Neural progenitor cell (in vitro differentiated cells): ENCODE data around the gene HDAC8. TPM values are rescaled to one million over a fixed set of nuclear protein-coding genes. Genes with fewer than 3 reads are reported as not detected.
"Not testable (repeated sequence)": the region's sequence is repeated elsewhere in the genome, so short reads cannot be mapped to it uniquely, and the experiment has no call there.

Source experiments
- DNase-seq: peaks from one replicate; pipeline ENCODE4 v3.0.0-alpha.2; 2016; ENCODE audit warnings: low spot score
- H2AFZ ChIP-seq: fragments of 200-600 bp; sonication (generic); replicated peaks from 2 replicates; pipeline ENCODE4 v1.6.1; 2016; ENCODE audit warnings: antibody characterized with exemption
- H3F3A ChIP-seq: fragments of 200-600 bp; sonication (generic); 2 replicates; pipeline ENCODE4 v1.6.1; 2016; ENCODE audit warnings: antibody characterized with exemption, low read depth
- H3K27ac ChIP-seq: fragments of 200-600 bp; sonication (generic); 2 replicates; pipeline ENCODE4 v1.5.1; 2016; ENCODE audit warnings: mild to moderate bottlenecking
- H3K27me3 ChIP-seq: fragments of 200-600 bp; sonication (generic); 2 replicates; pipeline ENCODE4 v1.6.1; 2016; ENCODE audit warnings: mild to moderate bottlenecking, moderate library complexity
- H3K36me3 ChIP-seq: fragments of 200-600 bp; sonication (generic); 2 replicates; pipeline ENCODE4 v1.5.1; 2016
- H3K4me1 ChIP-seq: fragments of 200-600 bp; sonication (generic); 2 replicates; pipeline ENCODE4 v1.6.1; 2016; ENCODE audit warnings: mixed run types
- H3K4me2 ChIP-seq: fragments of 200-600 bp; sonication (generic); 2 replicates; pipeline ENCODE4 v1.6.1; 2016
- H3K4me3 ChIP-seq: fragments of 200-600 bp; sonication (generic); 2 replicates; pipeline ENCODE4 v1.5.1; 2016
- H3K79me2 ChIP-seq: fragments of 200-600 bp; sonication (generic); 2 replicates; pipeline ENCODE4 v1.6.1; 2016; ENCODE audit warnings: low read depth
- H3K9ac ChIP-seq: fragments of 200-600 bp; sonication (generic); 2 replicates; pipeline ENCODE4 v1.6.1; 2016
- H3K9me3 ChIP-seq: fragments of 200-600 bp; sonication (generic); 2 replicates; pipeline ENCODE4 v1.5.1; 2016; ENCODE audit warnings: low read depth
- H4K20me1 ChIP-seq: fragments of 200-600 bp; sonication (generic); 2 replicates; pipeline ENCODE4 v1.6.1; 2016; ENCODE audit warnings: low read depth
- H3K27ac Mint-ChIP-seq: 3 replicates; pipeline ENCODE4 v1.8.0; 2021; ENCODE audit warnings: mixed read lengths
- H3K27me3 Mint-ChIP-seq: 2 replicates; pipeline ENCODE4 v1.8.0; 2022; ENCODE audit warnings: low read depth, mild to moderate bottlenecking, inconsistent platforms, moderate library complexity, mixed read lengths; ENCODE audit not compliant: insufficient read depth
- H3K36me3 Mint-ChIP-seq: 3 replicates; pipeline ENCODE4 v1.8.0; 2021; ENCODE audit warnings: mixed read lengths
- H3K4me1 Mint-ChIP-seq: 3 replicates; pipeline ENCODE4 v1.8.0; 2021; ENCODE audit warnings: mixed read lengths
- H3K4me3 Mint-ChIP-seq: 3 replicates; pipeline ENCODE4 v1.8.0; 2021; ENCODE audit warnings: mild to moderate bottlenecking, moderate library complexity, mixed read lengths
- H3K9me3 Mint-ChIP-seq: 3 replicates; pipeline ENCODE4 v1.8.0; 2020; ENCODE audit warnings: mixed read lengths
- CTCF ChIP-seq: fragments of 200-600 bp; sonication (generic); IDR thresholded peaks from 2 replicates; pipeline ENCODE4 v1.5.1; 2017; ENCODE audit warnings: antibody characterized with exemption, mild to moderate bottlenecking
- EZH2 ChIP-seq: fragments of 200-600 bp; sonication (generic); IDR thresholded peaks from 2 replicates; pipeline ENCODE4 v1.6.1; 2017; ENCODE audit warnings: antibody characterized with exemption, mild to moderate bottlenecking, moderate library complexity
- EZH2phosphoT487 ChIP-seq: fragments of 200-600 bp; sonication (generic); IDR thresholded peaks from 2 replicates; pipeline ENCODE4 v1.6.1; 2017; ENCODE audit warnings: antibody characterized with exemption
- total RNA-seq: library from RNA; depleted of rRNA; stranded (reverse); fragments of >200 nt; gene quantifications from 2 replicates; pipeline ENCODE4 v1.2.3, GENCODE V29; 2015; ENCODE audit warnings: low replicate concordance

The HDAC8 gene
- total RNA-seq, 1 donor from 2014 or later, result 37.8 TPM

- Histone ChIP-seq H3K4me2 (no peak overlapping the region), H3K36me3 (no peaks in the 10 kb centered on the region), H3K27ac (no peak overlapping the region), H3K9me3 (peaks cover 3% of the 10 kb centered on the region), H3K27me3 (no peaks in the 10 kb centered on the region), H2AFZ (no peak overlapping the region), H3K79me2 (no peaks in the 10 kb centered on the region), H3K4me3 (no peak overlapping the region), H3K9ac (no peak overlapping the region), H4K20me1 (no peaks in the 10 kb centered on the region), H3F3A (no peaks in the 10 kb centered on the region), H3K4me1 (no peaks in the 10 kb centered on the region)
- Mint-ChIP-seq H3K9me3 (peaks cover 3% of the 10 kb centered on the region), H3K27ac (no peak overlapping the region), H3K36me3 (peaks cover 8% of the 10 kb centered on the region), H3K4me3 (no peak overlapping the region), H3K4me1 (no peaks in the 10 kb centered on the region), H3K27me3 (peaks cover 2% of the 10 kb centered on the region)
- DNase-seq, result no peak
- no peak for TF ChIP-seq EZH2phosphoT487
- no peak for TF ChIP-seq EZH2
- TF ChIP-seq CTCF, result no peak
Measured at GRCh38 chrX:72460715-72461114, 111.9 kb downstream of the HDAC8 start.

DNA sequence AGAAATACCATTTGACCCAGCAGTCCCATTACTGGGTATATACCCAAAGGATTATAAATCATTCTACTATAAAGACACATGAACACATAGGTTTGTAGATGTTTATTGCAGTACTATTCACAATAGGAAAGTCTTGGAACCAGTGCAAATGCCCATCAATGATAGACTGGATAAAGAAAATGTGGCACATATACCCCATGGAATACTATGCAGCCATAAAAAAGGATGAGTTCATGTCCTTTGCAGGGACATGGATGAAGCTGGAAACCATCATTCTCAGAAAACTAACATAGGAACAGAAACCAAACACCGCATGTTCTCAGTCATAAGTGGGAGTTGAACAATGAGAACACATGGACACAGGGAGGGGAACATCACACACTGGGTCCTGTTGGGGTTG, 123.6 kb downstream of the HDAC8 start:
- H3K79me2 ChIP-seq, H3K4me3 ChIP-seq, H3K9me3 ChIP-seq, H3F3A ChIP-seq, H2AFZ ChIP-seq, H3K27me3 Mint-ChIP-seq, H3K27ac Mint-ChIP-seq, H3K4me1 ChIP-seq, H3K36me3 ChIP-seq, H3K27me3 ChIP-seq, H3K9ac ChIP-seq, H3K4me3 Mint-ChIP-seq, H3K27ac ChIP-seq, DNase-seq, H4K20me1 ChIP-seq, H3K4me2 ChIP-seq, H3K4me1 Mint-ChIP-seq: not testable (repeated sequence)
- Mint-ChIP-seq H3K36me3 (peaks cover 20% of the 10 kb centered on the region), H3K9me3 (peaks cover 32% of the 10 kb centered on the region)

DNA sequence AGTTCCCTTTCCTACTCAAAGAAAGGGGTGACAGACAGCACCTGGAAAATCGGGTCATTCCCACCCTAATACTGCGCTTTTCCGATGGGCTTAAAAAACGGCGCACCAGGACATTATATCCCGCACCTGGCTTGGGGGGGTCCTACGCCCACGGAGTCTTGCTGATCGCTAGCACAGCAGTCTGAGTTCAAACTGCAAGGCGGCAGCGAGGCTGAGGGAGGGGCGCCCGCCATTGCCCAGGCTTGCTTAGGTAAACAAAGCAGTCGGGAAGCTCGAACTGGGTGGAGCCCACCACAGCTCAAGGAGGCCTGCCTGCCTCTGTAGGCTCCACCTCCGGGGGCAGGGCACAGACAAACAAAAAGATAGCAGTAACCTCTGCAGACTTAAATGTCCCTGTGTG, 131.9 kb downstream of the HDAC8 start:
- not testable (repeated sequence) for H3K27me3 ChIP-seq, H3K9ac ChIP-seq, H3K27ac Mint-ChIP-seq, H2AFZ ChIP-seq, H3K4me1 Mint-ChIP-seq, H3K27me3 Mint-ChIP-seq, H3K4me3 ChIP-seq, H3K36me3 ChIP-seq, H3K79me2 ChIP-seq, H3K27ac ChIP-seq, H3K4me3 Mint-ChIP-seq, H3K9me3 ChIP-seq, H3F3A ChIP-seq, H3K4me2 ChIP-seq, H3K4me1 ChIP-seq, DNase-seq, H4K20me1 ChIP-seq
- peaks cover 34% of the 10 kb centered on the region for H3K9me3 Mint-ChIP-seq
- H3K36me3 Mint-ChIP-seq, result peaks cover 21% of the 10 kb centered on the region

DNA sequence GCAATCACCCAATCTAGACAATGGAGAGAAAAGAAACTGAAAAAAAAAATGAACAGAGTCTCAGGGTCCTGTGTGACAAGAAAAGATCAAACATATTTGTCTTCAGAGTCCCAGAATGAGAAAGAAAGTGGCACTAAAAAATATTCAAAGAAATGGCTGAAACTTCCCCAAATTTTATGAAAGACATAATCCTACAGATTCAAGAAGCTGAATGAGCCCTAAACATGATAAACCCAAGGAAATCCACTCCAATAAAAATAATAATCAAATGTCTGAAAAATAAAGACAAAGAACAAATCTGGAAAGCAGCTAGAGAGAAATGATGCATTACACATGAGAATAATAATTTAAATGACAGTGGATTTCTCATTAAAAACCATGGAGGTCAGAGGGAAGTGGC, 136.6 kb downstream of the HDAC8 start:
- Histone ChIP-seq H3K36me3 (no peaks in the 10 kb centered on the region), H3K9ac (no peak overlapping the region), H2AFZ (no peak overlapping the region), H3K27me3 (no peaks in the 10 kb centered on the region), H3K27ac (no peak overlapping the region), H3K4me1 (no peaks in the 10 kb centered on the region), H3K9me3 (peaks cover 4% of the 10 kb centered on the region), H3F3A (no peaks in the 10 kb centered on the region), H3K4me2 (no peak overlapping the region), H4K20me1 (no peaks in the 10 kb centered on the region), H3K79me2 (no peaks in the 10 kb centered on the region), H3K4me3 (no peak overlapping the region)
- peaks cover 39% of the 10 kb centered on the region for H3K9me3 Mint-ChIP-seq
- DNase-seq, result no peak
- H3K4me1 Mint-ChIP-seq, result no peaks in the 10 kb centered on the region
- H3K27ac Mint-ChIP-seq, result no peak overlapping the region
- no peak overlapping the region for H3K4me3 Mint-ChIP-seq
- peaks cover 28% of the 10 kb centered on the region for H3K36me3 Mint-ChIP-seq
- TF ChIP-seq EZH2phosphoT487 (no peak), CTCF (no peak)
- H3K27me3 Mint-ChIP-seq, result no peaks in the 10 kb centered on the region
